Measurements from ENCODE around the gene UST.
A peak's percentile ranks its signal among the peaks of the same experiment; 100 is the strongest.
"Not testable (repeated sequence)": the region's sequence is repeated elsewhere in the genome, so short reads cannot be mapped to it uniquely, and the experiment has no call there.

The UST gene

DNA sequence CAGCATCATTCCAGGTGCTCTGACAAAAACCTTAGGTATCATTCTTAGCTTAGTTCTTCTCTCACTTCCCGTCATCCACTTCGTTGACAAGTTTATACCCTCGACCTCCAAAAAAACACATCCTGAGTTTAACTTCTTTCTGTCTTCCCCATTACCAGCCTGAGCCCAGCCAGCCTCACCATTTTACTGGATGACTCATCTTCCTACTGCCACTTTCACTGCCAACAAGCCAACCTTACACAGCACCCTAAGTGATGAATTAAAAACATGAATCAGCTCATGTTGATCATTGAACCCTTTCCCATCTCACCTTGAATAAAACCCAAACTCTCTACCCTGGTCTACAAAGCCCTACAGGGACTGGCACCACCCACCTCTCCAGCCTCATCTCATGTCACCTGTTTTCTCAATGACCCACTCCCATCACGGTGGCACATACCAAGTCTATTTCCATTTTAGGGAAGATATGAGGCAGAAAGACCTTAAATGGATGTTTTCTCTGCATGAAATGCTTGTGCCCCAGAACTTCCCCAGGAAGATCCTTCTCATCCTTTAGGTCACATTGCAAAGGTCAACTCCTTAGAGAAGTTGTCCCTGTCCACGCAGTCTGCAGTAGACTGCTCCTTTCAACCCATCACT lies 9.9 kb upstream of the UST start:
- no peak for DNase-seq (ENCODE audit: low read depth)

DNA sequence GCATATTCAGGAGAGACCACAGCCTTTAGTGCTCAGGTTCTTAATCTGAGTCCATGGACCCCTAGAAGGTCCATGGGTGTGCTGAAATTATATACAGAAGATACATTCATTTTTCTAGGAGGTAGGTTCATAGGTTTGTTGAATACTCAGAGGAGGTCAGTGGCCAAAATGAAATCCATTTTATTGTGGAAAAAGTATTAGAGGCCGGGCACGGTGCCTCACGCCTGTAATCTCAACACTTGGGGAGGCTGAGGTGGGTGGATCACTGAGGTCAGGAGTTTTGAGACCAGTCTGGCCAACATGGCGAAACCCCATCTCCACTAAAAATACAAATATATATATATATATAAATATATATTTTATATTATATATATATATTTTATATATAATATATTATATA lies 9.0 kb upstream of the UST start:
- no peak for DNase-seq (ENCODE audit: low read depth)

DNA sequence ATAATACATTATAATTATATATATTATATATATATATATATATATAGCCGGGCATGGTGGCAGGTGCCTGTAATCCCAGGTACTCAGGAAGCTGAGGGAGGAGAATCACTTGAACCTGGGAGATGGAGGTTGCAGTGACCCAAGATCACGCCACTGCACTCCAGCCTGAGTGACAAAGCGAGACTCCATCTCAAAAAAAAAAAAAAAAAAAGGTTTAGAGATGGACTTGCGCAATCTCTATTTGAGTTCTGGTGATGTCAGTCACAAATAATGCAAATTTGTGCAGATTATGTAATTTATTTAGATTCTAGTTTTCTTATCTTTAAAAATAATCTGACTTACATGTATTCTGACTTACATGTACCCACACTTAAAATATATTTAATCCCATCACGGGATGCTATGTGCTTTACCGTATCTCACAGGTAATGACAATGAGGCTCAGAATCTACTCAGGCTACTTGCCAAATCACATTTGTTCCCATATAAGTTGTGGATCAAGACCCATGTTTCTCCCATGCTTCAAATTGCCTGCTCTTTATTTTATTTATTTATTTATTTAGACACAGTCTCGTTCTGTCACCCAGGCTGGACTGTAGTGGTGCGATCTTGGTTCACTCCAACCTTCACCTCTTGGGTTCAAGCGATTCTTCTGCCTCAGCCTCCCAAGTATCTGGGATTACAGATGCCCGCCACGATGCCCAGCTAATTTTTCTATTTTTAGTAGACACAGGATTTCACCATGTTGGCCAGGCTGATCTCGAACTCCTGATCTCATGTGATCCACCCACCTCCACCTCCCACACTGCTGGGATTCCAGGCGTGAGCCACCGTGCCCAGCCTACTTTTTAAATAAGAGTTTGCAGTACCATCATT lies 7.6 kb upstream of the UST start:
- DNase-seq (ENCODE audit: low read depth) = no peak

DNA sequence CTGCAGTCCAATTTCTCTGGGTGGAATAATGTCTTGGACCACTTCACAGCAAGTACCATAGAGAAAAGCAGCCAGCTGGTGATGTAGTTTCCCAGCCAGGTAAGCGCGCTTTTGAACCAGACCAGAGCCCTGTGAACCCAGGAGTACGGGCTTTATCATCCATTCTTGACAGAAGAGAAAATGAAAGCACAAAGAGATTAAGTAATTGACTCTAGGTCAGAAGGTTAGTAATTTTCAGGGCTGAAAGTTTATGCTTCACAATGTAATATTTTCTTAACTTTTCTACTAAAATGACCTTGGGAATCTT lies 7.1 kb upstream of the UST start:
- no peak for DNase-seq (ENCODE audit: low read depth)

DNA sequence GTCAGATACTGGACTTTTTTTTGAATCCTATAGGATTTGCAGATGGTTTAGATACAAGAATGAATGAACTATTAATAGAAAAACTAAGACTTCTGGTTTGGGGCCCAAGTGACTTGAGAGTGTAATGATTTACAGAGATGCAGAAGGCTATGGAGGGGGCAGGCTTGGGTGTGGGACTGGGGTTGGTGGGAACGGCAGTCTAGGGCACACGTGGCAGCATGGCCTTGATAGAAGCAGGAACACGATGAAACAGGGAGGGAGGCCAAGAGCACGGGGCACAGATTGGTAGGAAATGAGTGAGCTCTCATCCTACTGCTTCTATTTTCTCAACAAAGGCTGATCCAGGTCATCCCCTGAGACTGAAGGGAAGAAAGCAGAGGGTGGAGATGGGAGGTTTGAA lies 3.4 kb upstream of the UST start:
- DNase-seq (ENCODE audit: low read depth) = no peak

DNA sequence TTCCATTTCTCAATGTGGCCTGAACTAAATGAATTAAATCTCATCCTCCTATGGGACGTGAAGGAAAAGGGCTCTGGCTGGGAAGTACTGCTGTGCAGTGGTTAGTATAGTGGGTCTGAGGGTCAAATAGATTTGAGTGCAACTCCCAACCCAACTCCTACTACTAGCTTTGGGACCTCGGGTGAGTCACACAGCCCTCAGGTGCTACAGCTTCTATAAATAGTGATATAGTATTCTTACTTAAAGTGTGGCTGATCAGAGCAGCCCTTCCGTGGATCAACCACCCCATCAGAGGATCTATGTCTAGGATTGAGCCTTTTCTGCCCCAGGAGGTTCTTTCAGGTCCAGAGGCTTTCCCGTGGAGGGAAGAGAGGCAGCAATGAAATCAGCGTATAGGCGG lies 904 bp upstream of the UST start:
- no peak for DNase-seq (ENCODE audit: low read depth)

DNA sequence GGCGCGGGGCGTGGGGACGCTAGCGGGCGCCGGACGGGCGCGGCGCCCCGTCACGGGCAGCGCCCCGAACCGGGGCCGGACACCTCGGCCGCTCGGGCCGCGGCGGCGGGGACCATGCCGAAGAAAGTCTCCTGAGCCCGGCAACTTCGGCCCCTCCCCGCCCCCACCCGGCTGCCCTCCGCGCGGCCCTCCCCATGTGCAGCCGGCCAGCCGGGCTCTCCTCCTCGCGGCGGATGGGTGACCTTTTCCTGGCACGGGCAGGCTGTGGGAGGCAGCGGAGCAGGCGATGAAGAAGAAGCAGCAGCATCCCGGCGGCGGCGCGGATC lies 278 bp downstream of the UST start:
- DNase-seq (ENCODE audit: low read depth) = no peak

DNA sequence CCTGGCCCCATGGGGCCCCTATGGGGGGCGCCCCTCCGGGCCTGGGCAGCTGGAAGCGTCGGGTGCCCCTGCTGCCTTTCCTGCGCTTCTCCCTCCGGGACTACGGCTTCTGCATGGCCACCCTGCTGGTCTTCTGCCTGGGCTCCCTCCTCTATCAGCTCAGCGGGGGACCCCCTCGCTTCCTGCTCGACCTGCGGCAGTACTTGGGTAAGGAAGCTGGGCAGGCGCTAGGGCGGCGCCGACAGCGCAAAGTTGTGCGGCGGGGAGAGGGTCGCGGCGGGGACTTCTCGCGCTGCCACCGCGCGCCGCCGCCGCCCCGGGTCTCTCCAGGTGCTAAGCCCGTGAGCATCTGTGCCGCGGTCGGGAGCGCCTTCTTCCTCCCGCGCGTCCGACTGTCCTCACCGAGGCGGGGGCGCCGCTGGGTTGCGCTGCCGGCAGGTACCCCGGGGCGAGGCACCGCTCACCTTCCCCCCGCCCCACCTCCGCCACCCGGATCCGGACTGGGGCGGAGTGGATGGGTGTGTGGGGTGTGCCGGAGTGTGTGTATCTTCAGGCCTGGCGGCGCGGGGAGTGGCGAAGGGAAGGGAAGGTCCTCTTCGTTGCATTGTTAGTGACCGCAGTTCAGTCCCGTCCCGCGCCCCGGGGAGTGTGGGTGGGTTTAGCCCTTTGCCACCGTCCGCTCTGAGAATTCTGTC lies 788 bp downstream of the UST start:
- DNase-seq (ENCODE audit: low read depth) = peak; percentile 49

DNA sequence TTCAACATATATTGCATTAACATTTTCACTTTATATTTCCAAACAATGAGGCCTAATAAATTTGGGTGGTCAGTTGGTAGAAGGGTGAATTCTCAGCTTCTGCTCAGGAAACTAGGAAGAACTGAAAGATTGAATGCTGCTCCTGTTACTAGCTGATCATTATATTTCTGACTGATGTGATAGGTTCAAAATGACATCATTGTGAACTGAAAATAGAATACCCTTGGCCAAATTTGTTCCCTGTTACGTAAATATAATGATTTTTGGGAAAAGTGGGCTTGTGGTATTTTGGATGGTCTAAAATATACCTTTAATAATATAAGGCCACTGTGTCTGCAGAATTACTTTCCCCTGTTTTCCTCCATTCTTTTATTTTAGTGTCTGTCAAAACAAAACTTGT lies 2.8 kb downstream of the UST start:
- no peak for DNase-seq (ENCODE audit: low read depth)

DNA sequence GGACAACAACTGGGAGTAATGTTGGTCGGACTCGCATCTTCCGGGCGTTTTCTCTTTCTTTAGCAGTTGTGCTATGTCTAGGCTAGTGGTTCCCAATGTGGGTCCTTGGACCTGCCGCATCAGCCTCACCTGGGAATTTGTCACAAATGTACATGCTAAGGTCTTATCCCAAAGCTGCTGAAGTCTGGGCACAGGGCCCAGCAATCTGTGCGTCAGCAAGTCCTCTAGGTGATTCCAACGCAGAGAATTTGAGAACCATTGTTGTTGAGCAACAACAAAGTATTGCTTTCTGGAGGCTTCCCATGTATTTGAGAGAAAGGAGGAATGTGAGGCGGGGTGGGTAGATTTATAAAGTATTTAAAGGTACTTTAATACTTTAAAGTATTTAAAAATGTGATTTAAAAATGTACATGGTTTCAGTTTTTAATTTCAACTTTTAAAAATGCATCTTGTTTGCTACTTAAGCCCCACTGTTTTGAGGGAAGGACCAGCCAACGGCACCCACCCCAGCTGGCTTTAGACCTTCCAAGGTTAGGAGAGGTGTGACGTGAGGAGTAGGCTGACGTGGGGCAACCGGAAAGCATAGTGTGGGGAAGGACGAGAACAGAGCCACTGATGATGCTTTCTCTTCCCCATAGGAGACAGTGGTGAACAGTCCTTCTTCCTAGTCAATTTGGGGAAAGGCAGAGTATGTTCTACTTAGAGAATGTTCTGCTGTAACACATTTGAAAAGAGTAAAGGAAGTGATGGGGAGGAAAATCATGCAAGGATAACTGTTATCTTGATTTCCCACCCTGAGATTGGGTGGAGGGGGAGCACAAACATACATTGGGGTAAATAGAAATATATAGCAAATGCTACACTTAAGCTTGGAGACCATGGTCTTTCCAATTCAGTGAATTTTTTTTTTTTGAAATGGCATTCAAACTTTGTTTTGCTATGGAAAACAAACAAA lies 4.3 kb downstream of the UST start:
- no peak for DNase-seq (ENCODE audit: low read depth)

DNA sequence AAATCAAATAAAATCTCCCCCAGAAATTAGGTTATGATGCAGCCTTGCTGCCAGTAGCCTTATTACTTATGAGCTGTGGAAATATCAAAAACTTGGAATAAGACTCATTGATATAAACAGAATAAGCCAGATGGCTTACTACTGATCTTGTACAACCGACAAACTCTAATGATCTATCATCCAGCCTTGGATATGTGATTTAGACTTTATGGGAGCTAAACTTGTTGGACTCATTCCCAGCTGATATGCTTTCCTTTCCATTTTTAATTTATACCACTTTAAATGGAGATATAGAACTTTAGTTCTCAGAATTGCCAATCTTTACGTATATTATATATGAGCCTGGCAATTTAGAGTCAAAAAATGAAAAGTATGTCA lies 5.0 kb downstream of the UST start:
- no peak for DNase-seq (ENCODE audit: low read depth)

DNA sequence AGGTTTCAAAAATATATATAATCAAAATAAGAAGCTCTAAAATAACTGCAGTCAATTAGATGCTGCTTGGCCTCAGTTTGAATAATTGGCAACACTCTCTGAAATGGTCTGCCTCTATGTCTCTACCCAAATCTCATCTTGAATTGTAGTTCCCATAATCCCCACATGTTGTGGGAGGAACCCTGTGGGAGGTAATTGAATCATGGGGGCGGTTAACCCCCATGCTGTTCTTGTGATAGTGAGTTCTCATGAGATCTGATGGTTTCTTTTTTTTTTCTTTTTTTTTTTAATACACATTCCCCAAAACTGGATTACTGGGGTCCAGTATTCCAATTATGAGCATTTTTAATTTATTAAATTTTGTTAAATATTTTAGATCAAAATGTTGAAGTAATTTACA lies 8.5 kb downstream of the UST start:
- DNase-seq (ENCODE audit: low read depth) = not testable (repeated sequence)

DNA sequence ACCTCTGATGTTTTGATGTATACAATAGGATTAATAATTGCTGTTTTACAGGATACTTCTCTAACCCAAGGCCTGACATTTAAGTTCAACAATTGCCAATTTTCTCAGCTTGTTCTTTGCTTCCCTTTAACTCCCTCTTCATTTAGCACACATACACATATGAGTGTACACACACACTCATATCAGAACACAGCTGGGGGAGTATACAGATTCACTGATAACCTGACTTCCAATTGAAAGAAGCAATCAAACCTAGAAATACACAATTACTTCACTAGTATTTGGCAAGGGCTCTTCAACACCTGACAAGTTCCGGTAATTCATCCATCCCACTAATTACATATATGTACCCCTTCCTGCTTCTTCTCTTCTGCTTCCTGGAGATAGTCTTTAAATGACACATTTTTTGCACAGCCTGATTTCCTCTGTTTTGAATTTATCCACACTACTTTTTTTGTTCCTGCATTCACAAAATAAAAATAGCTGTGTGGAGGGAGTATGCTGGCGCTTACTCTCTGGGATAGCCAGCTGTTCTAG lies 11.2 kb downstream of the UST start:
- no peak for DNase-seq (ENCODE audit: low read depth)

DNA sequence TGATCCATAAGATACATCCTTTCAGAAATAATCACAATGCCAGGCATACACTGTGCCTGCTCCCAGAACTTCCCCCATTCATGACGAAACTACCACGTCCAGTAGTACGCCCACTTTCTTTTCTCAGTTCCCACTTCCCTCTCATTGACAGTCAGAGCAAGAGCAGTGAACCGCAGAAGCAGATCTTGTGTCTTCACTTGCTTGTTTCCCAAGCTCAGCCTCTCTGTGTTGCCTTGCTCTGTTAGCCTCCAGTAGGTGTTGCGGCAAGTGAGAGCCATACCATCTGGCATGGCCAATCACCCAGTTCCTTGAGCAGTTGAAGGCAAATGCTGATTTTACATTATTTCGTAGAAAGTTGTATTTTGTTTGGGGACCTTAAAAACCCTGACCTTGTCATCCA lies 11.7 kb downstream of the UST start:
- DNase-seq (ENCODE audit: low read depth) = no peak

DNA sequence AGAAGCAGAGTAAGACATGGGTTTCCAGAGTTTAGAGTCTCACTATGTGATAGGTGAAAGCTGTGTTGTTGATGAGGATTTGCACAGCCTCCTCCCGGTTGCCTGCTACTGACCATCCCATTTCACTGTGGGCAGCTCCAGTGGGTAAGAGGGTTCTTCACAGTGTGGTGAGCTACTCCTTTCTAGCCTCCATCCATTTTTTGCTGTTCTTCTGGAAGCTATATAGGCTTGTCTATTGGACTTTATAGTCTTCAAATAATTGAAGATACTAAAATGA lies 13.4 kb downstream of the UST start:
- DNase-seq (ENCODE audit: low read depth) = no peak

DNA sequence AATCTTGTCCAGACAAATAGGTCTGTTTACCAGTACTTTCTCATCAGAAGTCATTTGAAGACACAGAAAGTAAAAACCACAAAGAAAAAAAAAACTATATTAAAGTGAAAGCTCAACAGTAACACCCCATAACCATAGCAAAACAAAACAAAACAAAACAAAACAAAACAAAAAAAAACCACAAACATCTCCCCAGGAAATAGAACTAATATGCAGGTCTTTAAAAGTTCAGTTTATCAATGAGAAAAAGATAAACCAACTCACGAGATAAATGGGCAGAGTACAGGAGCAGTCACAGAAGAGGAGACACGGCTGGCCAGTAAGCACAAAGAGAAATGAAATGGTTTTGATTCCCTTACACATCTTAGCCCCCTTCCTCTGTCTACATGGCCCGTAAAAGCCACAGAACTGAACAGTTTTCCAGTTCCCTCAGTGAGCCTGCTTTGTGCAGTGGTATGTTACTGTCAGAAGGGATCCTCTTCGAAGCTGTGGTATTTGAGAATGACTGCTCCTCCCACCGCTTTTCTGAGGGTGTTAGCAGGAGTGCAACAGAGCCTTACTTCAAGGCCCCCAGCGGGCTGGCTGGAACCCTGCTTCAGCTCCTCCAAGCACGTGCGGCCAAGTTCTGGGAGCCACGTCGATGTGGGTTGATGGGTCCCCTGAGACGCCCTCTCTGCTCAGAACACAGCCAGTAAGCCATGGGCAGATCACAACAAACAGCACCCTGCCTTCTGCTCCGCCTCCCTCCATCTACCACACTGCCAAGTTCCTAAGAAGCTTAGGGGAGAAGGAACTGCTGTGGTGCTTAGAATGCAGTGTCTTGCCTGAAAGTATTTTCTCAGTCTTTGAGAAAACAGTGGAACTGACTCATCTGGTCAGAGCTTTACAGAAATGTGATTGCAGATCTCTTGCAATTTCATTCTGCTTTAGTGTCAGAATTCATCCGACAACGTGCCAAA lies 14.0 kb downstream of the UST start:
- DNase-seq (ENCODE audit: low read depth) = peak; percentile 35

DNA sequence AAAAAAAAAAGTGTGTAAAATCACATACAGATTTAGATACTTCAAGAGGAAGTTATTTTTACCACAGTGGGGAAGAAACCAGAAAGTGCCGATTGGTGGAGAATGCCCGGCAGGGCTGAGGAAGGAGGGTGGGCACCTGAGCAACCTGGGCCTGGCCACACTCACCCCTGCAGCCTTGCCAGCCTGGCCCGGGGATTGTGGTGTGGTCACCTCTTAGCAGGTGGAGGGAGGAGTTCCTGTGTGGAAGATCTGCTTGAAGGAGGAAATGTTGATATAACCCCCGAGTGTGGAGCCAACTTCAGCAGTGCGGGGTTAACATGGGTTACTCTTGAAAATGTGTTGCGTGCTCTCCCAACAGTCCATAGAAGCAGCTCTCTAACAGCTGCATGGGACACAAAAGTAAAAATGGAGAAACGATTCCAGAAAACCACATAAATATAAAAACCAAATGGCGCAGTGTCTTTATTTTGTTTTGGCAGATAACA lies 14.7 kb downstream of the UST start:
- peak; percentile 57 for DNase-seq (ENCODE audit: low read depth)

DNA sequence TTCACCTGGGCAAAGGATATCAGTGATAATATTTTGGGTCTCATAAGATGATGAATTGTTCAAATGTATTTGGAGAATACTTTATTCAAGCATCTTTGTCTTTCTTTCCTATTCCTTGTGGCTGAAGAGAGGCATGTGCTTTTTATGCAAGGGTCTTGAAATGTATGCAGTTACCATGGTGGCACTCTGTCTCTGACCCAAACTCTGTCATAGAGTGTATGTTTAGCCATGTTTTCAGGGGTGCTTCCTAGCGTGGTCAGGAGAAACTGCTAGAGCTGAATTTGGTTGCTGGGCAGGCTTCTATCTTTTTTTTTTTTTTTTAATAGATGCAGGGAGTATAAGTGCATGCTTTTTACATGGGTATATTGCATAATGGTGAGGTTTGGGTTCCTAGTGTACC lies 15.4 kb downstream of the UST start:
- DNase-seq (ENCODE audit: low read depth) = no peak

DNA sequence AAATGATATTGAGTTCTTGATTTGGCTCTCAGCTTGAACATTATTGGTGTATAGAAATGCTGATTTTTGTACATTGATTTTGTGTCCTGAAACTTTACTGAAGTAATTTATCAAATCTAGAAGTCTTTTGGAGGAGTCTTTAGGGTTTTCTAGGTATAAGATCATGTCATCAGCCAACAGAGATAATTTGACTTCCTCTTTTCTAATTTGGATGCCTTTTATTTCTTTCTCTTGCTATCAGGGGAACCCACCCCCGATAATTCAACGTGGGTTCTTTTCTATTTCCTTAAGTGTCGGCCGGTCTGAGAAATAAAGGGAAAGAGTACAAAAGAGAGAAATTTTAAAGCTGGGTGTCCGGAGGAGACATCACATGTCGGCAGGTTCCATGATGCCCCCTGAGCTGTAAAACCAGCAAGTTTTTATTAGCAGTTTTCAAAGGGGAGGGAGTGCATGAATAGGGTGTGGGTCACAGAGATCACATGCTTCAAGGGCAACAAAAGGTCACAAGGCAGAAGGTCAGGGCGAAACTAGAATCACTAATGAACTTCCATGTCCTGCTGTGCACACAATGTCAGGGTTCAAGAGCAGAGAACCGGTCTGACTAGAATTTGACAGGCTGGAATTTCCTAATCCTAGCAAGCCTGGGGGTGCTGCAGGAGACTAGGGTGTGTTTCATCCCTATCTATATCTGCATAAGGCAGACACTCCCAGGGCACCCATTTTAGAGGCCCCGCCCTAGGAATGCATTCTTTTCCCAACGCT lies 17.6 kb downstream of the UST start:
- DNase-seq (ENCODE audit: low read depth) = not testable (repeated sequence)

All from T-helper 22 cell (primary cell).